COLO829 (cell line): ENCODE measurements around the gene MMS19.

Experiments
- DNase-seq: peaks from one replicate; pipeline ENCODE4 v3.0.0; 2012; ENCODE audit warnings: low spot score

Gene MMS19

DNA sequence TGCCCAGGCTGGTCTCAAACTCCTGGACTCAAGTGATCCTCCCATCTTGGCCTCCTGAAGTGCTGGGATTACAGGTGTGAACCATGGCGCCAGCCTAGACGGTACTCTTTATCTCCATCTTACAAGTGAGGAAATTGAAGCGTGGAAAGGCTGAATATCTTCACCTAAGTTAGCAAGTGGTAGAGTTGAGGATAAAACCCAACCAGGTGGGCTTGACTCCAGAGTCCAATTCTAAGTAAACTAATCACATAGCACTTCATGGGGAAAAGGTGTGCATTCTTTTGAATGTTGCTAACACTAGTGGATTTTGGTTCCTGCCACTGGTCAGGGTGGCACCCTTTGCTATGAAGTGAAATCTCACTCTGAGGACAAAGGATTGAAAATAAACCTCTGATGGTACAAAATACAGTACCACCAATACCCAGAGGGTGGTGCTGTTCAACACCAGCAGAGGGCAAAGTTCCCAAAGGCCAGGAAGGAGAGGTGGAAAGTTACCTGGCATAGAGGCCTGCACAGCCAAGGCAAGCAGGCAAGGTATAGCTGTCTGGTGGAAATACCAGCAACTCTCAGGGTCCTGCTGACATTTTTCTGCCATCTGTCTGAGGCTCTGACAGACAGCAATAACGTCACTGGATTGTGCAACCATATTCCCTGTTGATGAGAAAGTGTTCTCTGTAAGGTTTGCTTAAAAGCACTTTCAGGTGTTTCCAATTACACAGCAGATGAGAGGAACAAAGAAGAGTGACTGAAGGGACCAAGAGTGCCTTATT, 34.7 kb downstream of the MMS19 start:
- DNase-seq: peak; percentile 39

DNA sequence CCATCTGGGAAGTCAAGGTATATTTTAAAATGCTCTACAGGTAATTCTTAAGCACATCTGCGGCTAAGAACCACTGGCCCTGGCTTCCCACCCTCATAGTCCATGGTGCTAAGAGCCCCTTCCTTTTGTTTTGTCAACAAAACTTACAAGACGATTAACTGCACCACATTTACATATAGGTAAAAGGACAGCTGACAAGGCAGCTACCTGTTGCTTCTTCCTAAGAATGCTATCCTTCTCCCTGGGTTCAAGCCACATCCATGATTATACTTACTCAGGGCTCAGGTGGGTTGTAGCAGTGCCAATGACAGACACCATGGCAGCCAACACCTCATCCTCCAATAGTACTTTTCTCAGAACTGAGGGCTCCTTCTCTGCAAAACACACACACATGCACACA, 35.9 kb downstream of the MMS19 start:
- DNase-seq: no peak

DNA sequence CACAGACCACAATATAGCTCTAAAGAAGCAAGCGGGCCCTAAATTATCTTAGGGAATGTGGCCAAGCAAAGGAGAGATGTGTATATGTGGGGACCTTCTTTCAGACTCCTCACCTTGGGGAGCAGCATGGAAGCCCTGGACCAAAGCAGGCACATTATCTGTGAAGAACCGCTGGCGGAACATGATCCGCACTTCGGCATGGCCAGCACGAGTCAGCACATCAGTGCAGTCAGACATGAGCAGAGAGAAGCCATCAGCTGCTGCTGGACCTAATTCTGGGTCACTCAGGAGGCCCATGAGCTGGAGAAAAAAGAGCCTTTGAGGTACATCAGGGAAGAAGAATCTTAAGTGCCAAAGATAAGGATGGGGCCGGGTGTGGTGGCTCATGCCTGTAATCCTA, 38.3 kb downstream of the MMS19 start:
- no peak for DNase-seq

DNA sequence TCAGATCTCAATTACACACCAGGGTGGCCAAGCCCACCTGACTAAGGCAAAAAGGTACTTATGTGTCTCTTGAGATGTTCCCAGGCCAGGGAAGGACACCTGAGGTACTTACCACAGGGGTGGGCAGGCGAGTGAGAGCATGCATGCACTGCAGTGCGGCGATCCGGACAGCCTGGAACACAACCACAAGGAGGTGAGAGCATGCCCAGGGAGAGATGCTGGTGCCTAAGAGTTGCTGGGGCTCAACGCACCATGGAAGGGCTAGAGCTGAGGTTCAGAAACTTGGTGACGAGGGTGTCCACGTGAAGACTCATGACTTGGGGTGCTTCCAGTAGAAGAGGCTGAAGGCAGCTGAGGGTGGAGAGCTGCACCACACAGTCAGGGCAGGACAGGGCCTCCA, 39.1 kb downstream of the MMS19 start:
- no peak for DNase-seq

DNA sequence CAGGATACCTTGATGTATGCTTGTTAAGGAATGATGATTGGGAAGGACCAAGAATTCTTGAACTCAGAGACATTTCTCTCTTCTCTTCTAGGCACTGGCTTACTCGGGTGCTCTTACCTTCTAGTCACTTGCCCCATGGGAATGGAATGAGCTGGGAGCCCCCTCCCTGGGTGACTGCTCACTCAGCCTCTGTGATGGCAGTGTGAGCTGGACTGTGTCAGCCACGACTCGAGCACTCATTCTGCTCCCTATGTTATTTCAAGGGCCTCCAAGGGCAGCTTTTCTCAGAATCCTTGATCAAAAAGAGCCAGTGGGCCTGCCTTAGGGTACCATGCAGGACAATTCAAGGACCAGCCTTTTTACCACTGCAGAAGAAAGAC, 41.5 kb downstream of the MMS19 start:
- DNase-seq: no peak

DNA sequence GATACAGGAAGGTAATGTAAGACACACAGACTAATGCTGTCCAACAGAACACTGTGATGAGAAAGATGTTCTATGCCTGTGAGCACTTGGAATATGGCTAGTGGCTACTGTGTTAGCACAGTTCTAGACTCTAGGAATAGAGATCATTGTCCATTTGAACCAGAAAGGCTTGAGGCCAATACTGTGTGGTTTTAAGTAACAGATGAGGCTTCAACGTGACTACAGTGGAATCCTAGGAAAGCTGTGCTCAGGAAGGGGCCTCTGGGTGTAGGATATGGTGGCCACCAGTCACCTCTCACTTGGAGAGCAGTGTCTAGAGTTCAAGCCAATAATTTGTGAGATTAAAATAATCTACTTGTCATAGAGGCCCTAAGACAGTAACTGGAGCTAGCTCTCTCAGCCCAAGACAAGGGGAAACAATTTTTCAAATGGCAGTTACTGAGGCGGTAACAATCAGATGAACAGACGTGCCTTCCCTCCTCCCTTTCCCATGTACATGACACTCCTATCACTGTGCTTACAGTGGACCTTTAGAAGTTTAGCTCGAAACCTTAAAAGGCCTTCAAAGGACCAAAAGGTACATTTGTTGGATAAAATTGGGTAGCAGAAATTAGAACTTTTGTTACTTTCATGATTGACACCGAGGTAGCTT, 42.1 kb downstream of the MMS19 start:
- no peak for DNase-seq

DNA sequence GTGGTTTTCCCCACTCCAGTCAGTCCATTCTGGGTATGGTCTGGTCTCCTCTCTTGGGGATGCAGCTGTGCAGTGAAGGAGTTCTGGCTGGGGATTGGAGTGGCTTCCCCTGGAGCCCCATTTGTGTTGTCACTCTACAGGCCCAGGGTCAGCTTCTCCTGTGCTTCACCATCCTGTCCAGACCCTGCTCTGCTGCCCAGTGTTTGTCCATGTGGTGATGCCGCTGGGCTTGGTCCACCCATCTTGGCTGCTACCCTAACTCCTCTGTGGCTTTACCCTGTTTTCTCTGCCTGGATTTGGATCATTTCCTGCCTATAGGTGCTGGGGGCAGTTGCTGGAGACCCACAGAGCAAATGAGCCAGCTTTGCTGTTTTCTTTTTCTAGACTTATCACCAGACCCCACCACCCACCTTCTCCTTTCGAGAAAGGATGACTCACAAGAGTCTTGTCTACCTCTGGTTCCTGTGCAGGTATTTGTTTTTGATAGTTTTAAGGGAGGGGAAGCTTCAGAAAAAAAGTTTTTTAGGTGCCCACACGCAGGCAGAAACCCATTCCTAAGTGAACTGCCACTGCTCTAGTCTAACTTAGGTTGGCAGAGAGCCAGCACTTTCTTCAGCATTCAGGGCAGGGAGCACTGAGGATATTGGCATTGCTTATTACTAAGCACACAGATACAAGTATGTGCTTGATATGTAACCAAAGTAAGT, 43.7 kb downstream of the MMS19 start:
- DNase-seq: no peak

DNA sequence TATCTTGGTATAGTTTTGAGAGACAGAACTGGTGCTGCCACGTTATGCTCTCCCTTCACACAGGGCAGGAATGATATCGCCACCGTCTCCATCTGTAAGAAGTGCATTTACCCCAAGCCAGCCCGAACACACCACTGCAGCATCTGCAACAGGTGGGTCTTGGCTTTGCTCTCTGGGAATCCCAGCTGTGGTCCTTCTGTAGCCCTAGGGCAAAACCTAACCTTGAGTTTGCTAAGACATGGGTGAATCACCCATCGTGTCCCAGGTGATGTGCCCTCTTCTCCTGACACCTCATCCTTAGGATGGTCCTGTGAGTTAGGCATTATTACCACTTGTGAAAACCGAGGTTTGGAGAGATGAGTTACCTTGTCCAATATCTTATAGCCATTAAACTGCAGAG, 45.9 kb downstream of the MMS19 start:
- no peak for DNase-seq

DNA sequence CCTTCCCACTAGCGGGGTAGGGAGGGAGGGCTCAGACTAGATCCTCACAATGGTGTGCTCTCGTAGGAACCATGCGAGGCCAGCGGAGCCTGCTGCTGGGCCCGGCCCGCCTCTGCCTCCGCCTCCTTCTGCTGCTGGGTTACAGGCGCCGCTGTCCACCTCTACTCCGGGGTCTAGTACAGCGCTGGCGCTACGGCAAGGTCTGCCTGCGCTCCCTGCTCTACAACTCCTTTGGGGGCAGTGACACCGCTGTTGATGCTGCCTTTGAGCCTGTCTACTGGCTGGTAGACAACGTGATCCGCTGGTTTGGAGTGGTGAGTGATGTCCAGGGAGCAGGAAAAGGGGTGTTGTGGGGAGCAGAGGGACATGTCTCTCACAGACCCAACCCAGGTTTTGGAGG, 46.6 kb downstream of the MMS19 start:
- no peak for DNase-seq

DNA sequence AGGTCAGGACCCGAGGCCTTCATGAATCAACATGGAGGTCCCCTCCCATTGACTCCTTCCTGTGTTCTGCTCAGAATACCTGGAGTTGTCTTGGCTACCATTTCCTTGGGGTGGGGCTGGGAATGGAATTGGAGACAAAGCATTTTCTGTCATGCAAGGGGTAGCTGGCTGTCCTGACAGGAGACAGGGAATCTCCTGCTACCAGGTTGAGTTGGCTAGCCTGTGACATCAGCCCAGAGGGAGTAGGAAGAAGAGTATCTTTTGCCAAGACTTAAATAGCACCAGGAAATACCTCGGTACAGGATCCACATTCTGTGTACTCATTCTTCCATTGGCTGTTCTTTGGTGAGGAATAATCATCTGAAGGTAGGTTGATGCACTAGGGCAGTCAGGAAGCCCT, 47.4 kb downstream of the MMS19 start:
- DNase-seq: no peak

DNA sequence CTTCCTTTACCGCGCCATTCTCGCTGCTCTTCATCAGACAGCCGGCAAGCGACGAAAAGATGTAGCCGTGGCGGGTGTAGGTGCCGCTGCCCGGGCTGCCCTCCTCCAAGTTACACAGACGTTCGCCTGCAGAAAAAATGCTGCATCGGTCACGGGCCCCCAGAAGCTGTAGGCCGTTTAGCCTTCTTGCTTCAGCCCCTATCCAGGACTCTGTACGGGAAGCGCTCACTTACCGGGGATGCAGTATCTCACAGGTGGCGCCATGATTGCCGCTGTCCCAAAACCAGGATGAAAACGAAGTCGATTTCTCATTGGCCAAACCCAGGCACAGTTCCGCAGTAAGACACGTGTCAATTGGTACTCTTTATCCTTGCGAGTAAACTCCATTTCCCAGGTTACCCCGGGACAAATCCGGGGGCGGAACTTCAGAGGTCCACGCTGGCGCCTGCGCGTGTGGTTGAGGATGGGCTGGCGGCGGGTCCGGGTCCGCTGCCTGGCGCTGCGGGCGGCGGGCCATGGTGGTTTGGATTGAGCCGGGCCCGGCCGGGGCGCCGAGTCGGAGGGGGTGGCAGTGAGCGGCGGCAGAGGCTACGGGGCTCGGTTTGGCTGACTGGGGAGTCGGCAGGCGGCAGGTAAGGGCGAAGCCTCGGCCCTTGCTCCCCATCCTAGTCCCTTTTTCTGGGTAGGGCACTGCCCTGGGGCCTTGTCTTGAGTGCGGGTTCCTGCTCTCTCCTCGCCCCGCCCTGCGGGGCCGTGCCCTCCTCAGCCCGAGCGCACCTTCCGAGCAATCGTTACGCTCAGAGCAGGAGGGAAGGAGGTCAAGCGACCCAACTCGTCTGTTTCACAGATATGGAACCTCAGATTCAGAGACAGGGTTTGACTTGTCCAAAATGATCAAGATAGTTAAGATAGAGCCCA, 52.2 kb downstream of the MMS19 start, which contains the start of the genes EXOSC1 and ZDHHC16:
Gene EXOSC1 (minus strand): TSS at position 285 of the 918 bp plus-strand sequence. CDS start 21 bp downstream, at position 264.
Gene ZDHHC16 (plus strand): TSS at position 454 of the 918 bp plus-strand sequence. CDS start 5,501 bp downstream, outside the sequence.
- DNase-seq: peak; percentile 94

DNA sequence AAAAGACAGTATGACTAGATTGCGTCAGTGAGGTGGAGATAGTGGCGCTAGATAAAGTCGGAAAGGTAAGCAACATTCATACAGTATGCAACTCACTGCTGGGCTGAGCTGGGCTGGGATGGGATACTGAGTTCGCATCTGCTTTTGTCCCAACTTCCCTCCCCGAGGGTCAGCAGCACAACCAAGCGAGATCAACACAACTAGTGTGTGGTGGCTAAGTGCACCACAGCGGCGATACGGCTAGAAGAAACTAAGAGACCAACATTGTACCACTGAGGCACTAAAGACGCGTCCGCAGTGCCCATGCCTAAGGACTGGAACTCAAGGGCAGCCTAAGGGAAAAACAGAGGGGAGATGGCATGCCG, 52.9 kb downstream of the MMS19 start:
- no peak for DNase-seq

DNA sequence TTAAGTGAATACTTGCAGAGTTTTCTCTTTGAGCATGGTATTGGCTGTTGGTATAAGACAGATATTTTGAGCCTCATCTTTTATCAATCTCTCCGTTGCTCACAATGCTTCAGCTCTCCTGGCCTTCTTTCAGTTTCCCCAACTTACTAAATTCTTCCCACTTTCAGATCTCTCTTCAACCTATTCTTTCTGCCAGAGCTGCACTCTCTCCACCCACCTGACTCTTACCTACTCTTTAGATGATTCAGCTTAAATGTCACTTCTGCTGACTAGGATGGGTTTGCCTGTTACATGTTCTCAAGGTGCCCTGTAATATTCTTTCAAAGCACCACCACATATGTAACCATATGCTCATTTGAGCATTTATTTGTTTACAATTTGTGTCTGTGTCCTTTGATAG, 54.0 kb downstream of the MMS19 start:
- DNase-seq: no peak

DNA sequence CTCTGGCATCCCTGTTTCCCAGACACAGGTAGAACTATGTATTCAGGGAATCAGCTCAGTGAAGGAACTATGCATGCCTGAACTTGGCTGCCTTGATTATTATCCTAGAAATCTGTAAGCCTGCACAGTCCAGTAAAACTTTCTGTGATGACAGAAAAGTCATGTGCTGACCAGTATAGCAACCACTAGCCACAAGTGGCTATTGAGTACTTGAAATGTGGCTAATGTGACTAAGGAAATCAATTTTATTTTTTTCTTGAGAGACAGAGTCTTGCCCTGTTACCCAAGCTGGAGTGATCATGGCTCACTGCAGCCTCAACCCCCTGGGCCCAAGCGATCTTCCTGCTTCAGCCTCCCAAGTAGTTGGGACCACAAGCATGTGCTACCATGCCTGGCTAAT, 55.9 kb downstream of the MMS19 start:
- no peak for DNase-seq

DNA sequence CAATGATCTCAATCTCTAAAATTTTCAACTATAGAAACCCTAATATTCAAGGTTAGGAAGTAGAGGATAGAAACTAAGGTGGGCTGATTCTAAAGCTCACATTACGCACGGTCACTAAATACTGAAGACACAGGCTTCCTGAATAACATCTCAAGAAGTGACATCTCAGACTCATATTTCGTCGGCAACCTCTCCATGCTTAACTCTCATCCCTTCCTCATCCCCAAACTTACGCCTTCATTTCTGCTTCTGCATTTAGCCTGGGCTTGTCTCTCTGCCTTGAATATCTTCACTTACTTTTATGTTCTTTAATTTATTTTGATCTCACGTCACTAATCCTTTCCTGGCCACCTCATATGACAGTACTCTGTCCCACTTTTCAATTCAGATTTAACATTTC, 63.0 kb downstream of the MMS19 start:
- no peak for DNase-seq

DNA sequence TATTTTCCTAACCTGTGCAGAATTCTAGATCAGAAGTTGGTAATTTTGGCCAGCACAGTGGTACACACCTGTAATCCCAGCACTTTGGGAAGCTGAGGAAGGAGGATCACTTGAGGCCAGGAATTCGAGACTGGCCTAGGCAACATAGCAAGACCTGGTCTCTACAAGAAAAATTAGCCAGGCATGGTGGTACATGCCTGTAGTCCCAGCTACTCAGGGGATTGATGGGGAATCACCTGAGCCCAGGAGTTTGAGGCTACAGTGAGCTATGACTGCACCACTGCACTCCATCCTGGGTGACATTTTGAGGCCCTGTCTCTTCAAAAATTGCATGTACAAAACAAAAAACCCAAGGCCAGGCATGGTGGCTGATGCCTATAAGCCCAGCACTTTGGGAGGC, 63.7 kb downstream of the MMS19 start:
- DNase-seq: no peak

DNA sequence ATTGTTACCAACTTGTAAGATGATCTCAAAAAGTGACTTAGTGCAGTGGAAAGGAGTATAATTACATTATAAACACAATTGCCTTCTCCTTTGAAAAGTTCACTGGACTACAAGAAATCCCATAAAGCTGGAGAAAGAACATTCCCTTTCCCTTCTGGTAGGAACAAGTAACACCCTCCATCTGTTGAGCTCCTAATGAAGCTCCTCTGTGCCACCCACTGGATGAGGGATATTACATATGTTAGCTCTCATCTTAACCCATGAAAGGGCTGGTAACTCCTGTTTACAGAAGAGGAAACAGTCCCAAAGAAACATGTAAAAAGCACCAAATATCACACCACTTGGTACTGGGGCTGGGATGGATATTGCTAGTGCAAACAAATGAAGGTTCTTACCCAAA, 64.2 kb downstream of the MMS19 start:
- DNase-seq: no peak

DNA sequence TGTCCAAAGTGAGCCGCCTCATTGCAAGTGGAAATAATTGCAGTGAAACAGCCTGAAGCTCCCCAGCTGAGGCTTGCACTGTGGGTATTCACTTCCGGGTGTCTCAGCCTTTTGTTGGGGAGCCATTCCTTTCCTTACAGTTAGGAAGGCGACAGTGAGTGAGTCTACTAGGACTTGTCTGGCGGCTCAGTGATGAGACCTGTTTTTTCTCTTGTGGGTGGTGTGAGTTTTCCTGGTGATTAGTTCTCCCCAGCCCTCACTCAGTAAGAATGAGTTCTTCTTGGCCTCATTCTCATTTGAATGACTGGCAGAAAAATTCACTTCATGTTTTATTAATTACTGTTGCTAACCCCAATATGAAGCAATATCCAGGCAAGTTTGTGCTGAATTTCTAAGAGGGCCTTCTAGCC, 69.6 kb downstream of the MMS19 start:
- DNase-seq: no peak

DNA sequence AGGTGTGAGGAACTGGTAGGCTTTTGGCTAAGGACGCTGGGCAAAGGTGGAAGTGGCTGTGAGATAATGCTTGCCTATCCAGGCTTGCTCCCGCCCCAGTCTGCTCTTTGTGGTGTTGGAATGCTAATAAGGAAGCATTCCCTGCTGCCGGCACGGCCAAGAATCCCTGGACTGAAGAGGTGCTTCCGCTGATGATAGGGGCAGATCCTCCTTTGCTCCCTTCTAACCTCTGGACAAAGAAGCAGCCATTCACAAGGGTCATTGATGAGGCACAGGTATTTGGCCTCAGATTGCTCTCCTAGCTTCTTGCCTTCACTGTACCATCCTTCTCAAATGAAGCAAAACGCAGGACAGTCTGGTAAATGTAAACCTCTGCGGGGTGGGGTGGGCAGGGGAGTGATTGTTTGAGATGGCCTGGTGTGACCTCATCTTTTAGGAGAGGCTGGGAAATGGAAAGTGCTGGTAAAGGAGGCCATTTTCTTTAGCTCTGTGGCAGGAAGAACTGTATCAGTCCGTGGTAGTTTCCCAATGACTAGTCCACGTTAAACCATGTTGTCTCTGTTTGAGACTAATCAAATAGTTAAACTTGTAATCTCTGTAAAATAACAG, 70.5 kb downstream of the MMS19 start:
- no peak for DNase-seq

DNA sequence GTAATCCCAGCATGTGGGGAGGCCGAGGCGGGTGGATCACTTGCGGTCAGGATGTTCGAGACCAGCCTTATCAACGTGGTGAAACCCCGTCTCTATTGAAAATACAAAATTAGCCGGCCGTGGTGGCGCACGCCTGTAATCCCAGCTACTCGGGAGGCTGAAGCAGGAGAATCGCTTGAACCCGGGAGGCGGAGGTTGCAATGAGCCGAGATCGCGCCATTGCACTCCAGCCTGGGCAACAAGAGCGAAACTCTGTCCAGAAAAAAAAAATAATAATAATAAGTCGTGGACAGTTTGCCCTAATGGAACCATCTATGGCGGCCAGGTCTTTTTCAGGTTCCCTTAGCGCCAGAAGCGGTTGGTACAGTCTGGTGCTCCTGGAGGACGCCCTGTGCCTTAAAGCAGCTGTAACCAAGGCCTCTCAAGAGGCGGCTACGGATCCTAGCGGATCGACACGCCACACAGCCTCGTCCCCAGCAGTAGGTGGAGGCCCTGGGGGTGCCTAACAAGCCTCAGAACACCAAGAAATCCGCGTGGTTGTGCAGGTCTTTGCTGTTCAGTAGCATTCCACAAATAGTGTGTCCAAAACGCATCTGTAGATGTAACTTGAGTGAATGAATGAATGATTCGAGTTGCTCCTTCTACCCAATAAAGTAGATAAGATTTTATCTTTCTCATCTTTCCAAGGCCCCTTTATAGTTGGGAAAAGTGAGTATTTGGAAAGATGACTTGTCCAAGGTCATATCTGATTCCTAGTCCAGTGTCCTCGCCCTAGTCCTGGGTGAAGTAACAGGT, 71.2 kb downstream of the MMS19 start:
- no peak for DNase-seq
